Endothelial cell of umbilical vein (primary cell): ENCODE results near the gene TSPEAR. TPM values are rescaled to one million over a fixed set of nuclear protein-coding genes. Genes with fewer than 3 reads are reported as not detected.

Experiments
- BruUV-seq: library from RNA; stranded (reverse); fragments of 400-500 nt; replicated peaks from 2 replicates; lab custom pipeline; 2021; lab: Mats Ljungman, UMichigan
- CTCF ChIA-PET: fragments of 300-600, 350-600 bp; sonication (Branson Sonifier 250); formaldehyde crosslinking; loops from one replicate; lab custom pipeline; 2021; ENCODE audit warnings: antibody characterized with exemption, inconsistent platforms; lab: Charles Lee
- POLR2A ChIA-PET: fragments of 300-600, 350-600 bp; sonication (Branson Sonifier 250); formaldehyde crosslinking; loops from one replicate; lab custom pipeline; 2021; ENCODE audit warnings: antibody characterized with exemption, inconsistent platforms; lab: Charles Lee
- DNase-seq: peaks from one replicate; pipeline ENCODE4 v3.0.0-alpha.2; 2011; ENCODE audit warnings: low read depth, low spot score
- FAIRE-seq: peaks from 2 replicates; lab custom pipeline; 2011; peaks lifted over from hg19 to GRCh38; lab: Jason Lieb, UNC
- H2AFZ ChIP-seq: 2 replicates; pipeline ENCODE4 v1.6.0; 2012; ENCODE audit warnings: low read depth, low read length, control low read depth, inconsistent platforms
- H3K27ac ChIP-seq: 2 replicates; pipeline ENCODE4 v1.5.1; 2011; ENCODE audit warnings: low read depth, mild to moderate bottlenecking, control low read depth, low read length, moderate library complexity; ENCODE audit not compliant: insufficient read depth
- H3K27me3 ChIP-seq, 2 experiments: 2 replicates each; pipeline versions ENCODE4 v1.6.0 to v1.6.1; 2011; ENCODE audit warnings: low read length in 2 of 2, mixed read lengths in 1 of 2; ENCODE audit not compliant: control insufficient read depth in 2 of 2, insufficient read depth in 2 of 2
- H3K36me3 ChIP-seq, 2 experiments: 2 replicates in 1 of 2; 3 replicates in 1 of 2; pipeline ENCODE4 v1.5.1; 2011; ENCODE audit warnings: low read length in 2 of 2, mild to moderate bottlenecking in 1 of 2, moderate library complexity in 1 of 2; ENCODE audit not compliant: control insufficient read depth in 2 of 2, insufficient read depth in 2 of 2; ENCODE audit errors: extremely low read depth in 1 of 2
- H3K4me1 ChIP-seq: 3 replicates; pipeline ENCODE4 v1.5.1; 2011; ENCODE audit warnings: mild to moderate bottlenecking, low read length; ENCODE audit not compliant: control insufficient read depth, insufficient read depth; ENCODE audit errors: extremely low read depth
- H3K4me2 ChIP-seq: 2 replicates; pipeline ENCODE4 v1.6.1; 2011; ENCODE audit warnings: low read length, control low read depth, mixed read lengths; ENCODE audit not compliant: insufficient read depth
- H3K4me3 ChIP-seq, 3 experiments: fragments of 200-600 bp in 1 of 3; sonication (generic), shearing (Covaris generic) in 1 of 3; replicated peaks in 1 of 3; 2 replicates each; pipeline ENCODE4 v1.5.1; 2011 to 2016; ENCODE audit warnings: control low read depth in 3 of 3, low read length in 3 of 3, mild to moderate bottlenecking in 2 of 3, inconsistent platforms in 1 of 3, low read depth in 1 of 3, moderate library complexity in 1 of 3; ENCODE audit not compliant: insufficient read depth in 1 of 3
- H3K79me2 ChIP-seq: 2 replicates; pipeline ENCODE4 v1.6.0; 2012; ENCODE audit warnings: low read length, inconsistent platforms; ENCODE audit not compliant: control insufficient read depth, insufficient read depth
- H3K9ac ChIP-seq: replicated peaks from 2 replicates; pipeline ENCODE3; 2011; ENCODE audit warnings: low read length, control low read depth; ENCODE audit not compliant: insufficient read depth; ENCODE audit errors: extremely low read depth
- H3K9me1 ChIP-seq: replicated peaks from 3 replicates; pipeline ENCODE4 v1.6.0; 2011; ENCODE audit warnings: mild to moderate bottlenecking, low read length; ENCODE audit not compliant: control insufficient read depth, insufficient read depth; ENCODE audit errors: extremely low read depth
- H3K9me3 ChIP-seq: replicated peaks from 2 replicates; pipeline ENCODE4 v1.5.1; 2012; ENCODE audit warnings: low read length, inconsistent platforms; ENCODE audit not compliant: control insufficient read depth, insufficient read depth
- H4K20me1 ChIP-seq: replicated peaks from 2 replicates; pipeline ENCODE3; 2011; ENCODE audit warnings: mild to moderate bottlenecking, low read length; ENCODE audit not compliant: control insufficient read depth, insufficient read depth; ENCODE audit errors: extremely low read depth
- CTCF ChIP-seq, 2 donors: IDR thresholded peaks; 1 replicate in 1 of 2; 2 replicates in 1 of 2; pipeline ENCODE4 v1.5.1; 2011; ENCODE audit warnings: low read length in 2 of 2, mild to moderate bottlenecking in 2 of 2, moderate library complexity in 2 of 2, control low read depth in 1 of 2, inconsistent platforms in 1 of 2, low read depth in 1 of 2; ENCODE audit not compliant: insufficient read depth in 1 of 2; ENCODE audit errors: extremely low read depth in 1 of 2
- EZH2 ChIP-seq: IDR thresholded peaks from 2 replicates; pipeline ENCODE4 v1.6.1; 2012; ENCODE audit warnings: borderline replicate concordance, low read depth, mild to moderate bottlenecking, moderate library complexity, low read length, inconsistent platforms; ENCODE audit not compliant: severe bottlenecking
- FOS ChIP-seq: IDR thresholded peaks from 2 replicates; pipeline ENCODE4 v1.6.1; 2011; ENCODE audit warnings: mild to moderate bottlenecking, low read length, moderate library complexity, borderline replicate concordance; ENCODE audit not compliant: insufficient read depth
- GATA2 ChIP-seq: IDR thresholded peaks from 2 replicates; pipeline ENCODE4 v1.7.0; 2011; ENCODE audit warnings: low read depth, mild to moderate bottlenecking, moderate library complexity, mixed read lengths, low read length; ENCODE audit not compliant: insufficient read length, insufficient read depth
- JUN ChIP-seq: IDR thresholded peaks from 2 replicates; pipeline ENCODE4 v1.6.1; 2011; ENCODE audit warnings: borderline replicate concordance, low read depth; ENCODE audit not compliant: insufficient read length, insufficient read depth
- MAX ChIP-seq: IDR thresholded peaks from 2 replicates; pipeline ENCODE4 v1.6.1; 2011; ENCODE audit not compliant: insufficient read depth, insufficient read length
- MYC ChIP-seq: IDR thresholded peaks from one replicate; pipeline ENCODE4 v1.6.1; 2011; ENCODE audit warnings: mild to moderate bottlenecking, low read depth, low read length
- POLR2A ChIP-seq: IDR thresholded peaks from 2 replicates; pipeline ENCODE4 v1.6.1; 2012; ENCODE audit warnings: low read depth, mild to moderate bottlenecking, control low read depth, low read length
- POLR2AphosphoS5 ChIP-seq: IDR thresholded peaks from 2 replicates; pipeline ENCODE4 v1.6.1; 2012; ENCODE audit warnings: low read depth, mild to moderate bottlenecking, control low read depth, low read length, moderate library complexity; ENCODE audit not compliant: insufficient read depth
- dilution Hi-C: fragments of 300-500 bp; cut with MboI; formaldehyde crosslinking; loops from one replicate; pipeline ENCODE4 v1.15.0; 2019; ENCODE audit warnings: low sequenced_read_pairs; ENCODE audit not compliant: extremely low pct_ligation_motif_present
- intact Hi-C: fragments of 100-400 bp; cut with micrococcal nuclease; formaldehyde crosslinking; loops from one replicate; pipeline ENCODE4 v1.10.0; 2022
- polyA plus RNA-seq, 4 experiments: library from polyadenylated mRNA; depleted of rRNA in 3 of 4; stranded (reverse) in 3 of 4; unstranded in 1 of 4; fragments of >200 nt; gene quantifications; 2 replicates each; pipeline versions ENCODE4 v1.2.1 to v1.2.3, GENCODE V29; 2011 to 2012; ENCODE audit warnings: missing spikeins in 1 of 4
- total RNA-seq: library from RNA; stranded (reverse); gene quantifications from 2 replicates; pipeline ENCODE4 v1.2.3, GENCODE V29; 2021

Gene TSPEAR
- total and polyA plus RNA-seq, 2 donors (not counting 3 experiments of a cell fraction or from before 2014, with no cell fraction given): 0.01 TPM; not detected in 1

GRCh38 chr21:44585892-44586291, 125.5 kb downstream of the TSPEAR start:
- dilution Hi-C loops: no loop called here

GRCh38 chr21:44583800-44584147, 127.6 kb downstream of the TSPEAR start:
- intact Hi-C loops: no loop called here
- FAIRE-seq: no peak
- CTCF ChIA-PET: no interaction called here

More at GRCh38 chr21:44585892-44586291, 125.5 kb downstream of the TSPEAR start:
- ChIA-PET CTCF (no interaction called here), POLR2A (no interaction called here)
- FAIRE-seq (no peak), DNase-seq (no peak)
- no TSS peak for BruUV-seq
- Histone ChIP-seq H3K4me3 (no peak overlapping the region), H3K4me2 (no peak overlapping the region), H3K36me3 (no peaks in the 10 kb centered on the region), H3K9ac (no peak overlapping the region), H3K9me3 (no peaks in the 10 kb centered on the region), H3K9me1 (no peaks in the 10 kb centered on the region), H3K79me2 (no peaks in the 10 kb centered on the region), H3K4me1 (no peaks in the 10 kb centered on the region), H3K27me3 (peaks cover 3 to 8% of the 10 kb centered on the region in 2 experiments), H2AFZ (no peak overlapping the region), H4K20me1 (no peaks in the 10 kb centered on the region), H3K27ac (no peak overlapping the region)
- intact Hi-C loops: no loop called here
- no peak for TF ChIP-seq POLR2A
- no peak for TF ChIP-seq MYC
- TF ChIP-seq FOS: no peak

More at GRCh38 chr21:44583800-44584147, 127.6 kb downstream of the TSPEAR start:
- no peaks in the 10 kb centered on the region for H3K9me3 ChIP-seq
- H3K9me1 ChIP-seq: no peaks in the 10 kb centered on the region
- H3K4me3 ChIP-seq: no peak overlapping the region
- TF ChIP-seq POLR2AphosphoS5 (no peak), CTCF (IDR thresholded peaks at IDR 0.05; ENCODE audit: extremely low read depth in 1 of 2, insufficient read depth in 1 of 2, low read depth in 1 of 2, low read length in 2 of 2) (no peak), MYC (no peak), FOS (no peak), GATA2 (no peak), MAX (no peak), POLR2A (no peak), JUN (no peak), EZH2 (no peak)
- H3K36me3 ChIP-seq: no peaks in the 10 kb centered on the region
- H3K79me2 ChIP-seq: no peaks in the 10 kb centered on the region
- H2AFZ ChIP-seq: no peak overlapping the region
- POLR2A ChIA-PET: no interaction called here
- dilution Hi-C loops: no loop called here
- H3K9ac ChIP-seq: no peak overlapping the region
- peaks cover 3 to 8% of the 10 kb centered on the region in 2 experiments for H3K27me3 ChIP-seq
- H3K4me1 ChIP-seq: no peaks in the 10 kb centered on the region
- no peak overlapping the region for H3K4me2 ChIP-seq
- no peak overlapping the region for H3K27ac ChIP-seq
- DNase-seq: no peak
- no TSS peak for BruUV-seq
- no peaks in the 10 kb centered on the region for H4K20me1 ChIP-seq
